ENCODE results near the gene PLAC8L1.
"Not testable (repeated sequence)": the region's sequence is repeated elsewhere in the genome, so short reads cannot be mapped to it uniquely, and the experiment has no call there.

PLAC8L1 gene

GRCh38 chr5:146105477-146105876 lies at the start of gene PLAC8L1:
TSS of gene PLAC8L1 (minus strand) at chr5:146105577. CDS start at chr5:146104311, 1,266 bp downstream.
- no peak for DNase-seq (ENCODE audit: low read depth, low spot score)

- no peak for DNase-seq (ENCODE audit: low read depth, low spot score)
Measured at GRCh38 chr5:146151970-146152369, 46.6 kb upstream of the PLAC8L1 start.

- DNase-seq (ENCODE audit: low read depth, low spot score), result peak; percentile 67
Measured at GRCh38 chr5:146137967-146138403, 32.6 kb upstream of the PLAC8L1 start.

GRCh38 chr5:146130440-146131045 lies 25.2 kb upstream of the PLAC8L1 start:
- peak; percentile 45 for DNase-seq (ENCODE audit: low read depth, low spot score)

GRCh38 chr5:146126068-146126467 lies 20.7 kb upstream of the PLAC8L1 start:
- DNase-seq (ENCODE audit: low read depth, low spot score), result no peak

GRCh38 chr5:146124580-146124979 lies 19.2 kb upstream of the PLAC8L1 start:
- no peak for DNase-seq (ENCODE audit: low read depth, low spot score)

GRCh38 chr5:146121451-146121850 lies 16.1 kb upstream of the PLAC8L1 start:
- not testable (repeated sequence) for DNase-seq (ENCODE audit: low read depth, low spot score)

GRCh38 chr5:146118322-146118721 lies 12.9 kb upstream of the PLAC8L1 start:
- DNase-seq (ENCODE audit: low read depth, low spot score), result no peak

- DNase-seq (ENCODE audit: low read depth, low spot score), result not testable (repeated sequence)
Measured at GRCh38 chr5:146117216-146117615, 11.8 kb upstream of the PLAC8L1 start.

- no peak for DNase-seq (ENCODE audit: low read depth, low spot score)
Measured at GRCh38 chr5:146116361-146116760, 11.0 kb upstream of the PLAC8L1 start.

GRCh38 chr5:146112476-146112875 lies 7.1 kb upstream of the PLAC8L1 start:
- DNase-seq (ENCODE audit: low read depth, low spot score), result no peak

GRCh38 chr5:146111409-146111808 lies 6.0 kb upstream of the PLAC8L1 start:
- DNase-seq (ENCODE audit: low read depth, low spot score), result no peak

- DNase-seq (ENCODE audit: low read depth, low spot score), result no peak
Measured at GRCh38 chr5:146109379-146109778, 4.0 kb upstream of the PLAC8L1 start.

- DNase-seq (ENCODE audit: low read depth, low spot score), result not testable (repeated sequence)
Measured at GRCh38 chr5:146108870-146109269, 3.5 kb upstream of the PLAC8L1 start.

- DNase-seq (ENCODE audit: low read depth, low spot score), result peak; percentile 13
Measured at GRCh38 chr5:146107901-146108300, 2.5 kb upstream of the PLAC8L1 start.

- DNase-seq (ENCODE audit: low read depth, low spot score), result no peak
Measured at GRCh38 chr5:146103594-146103993, 1.8 kb downstream of the PLAC8L1 start.

GRCh38 chr5:146101646-146102045 lies 3.7 kb downstream of the PLAC8L1 start:
- no peak for DNase-seq (ENCODE audit: low read depth, low spot score)

- no peak for DNase-seq (ENCODE audit: low read depth, low spot score)
Measured at GRCh38 chr5:146098047-146098446, 7.3 kb downstream of the PLAC8L1 start.

GRCh38 chr5:146091881-146092280 lies 13.5 kb downstream of the PLAC8L1 start:
- DNase-seq (ENCODE audit: low read depth, low spot score), result peak; percentile 27

GRCh38 chr5:146089287-146089686 lies 16.1 kb downstream of the PLAC8L1 start:
- no peak for DNase-seq (ENCODE audit: low read depth, low spot score)

- DNase-seq (ENCODE audit: low read depth, low spot score), result no peak
Measured at GRCh38 chr5:146088098-146088497, 17.3 kb downstream of the PLAC8L1 start.

GRCh38 chr5:146084376-146084775 lies 21.0 kb downstream of the PLAC8L1 start:
- no peak for DNase-seq (ENCODE audit: low read depth, low spot score)

- DNase-seq (ENCODE audit: low read depth, low spot score), result no peak
Measured at GRCh38 chr5:146082798-146083197, 22.6 kb downstream of the PLAC8L1 start.

GRCh38 chr5:146081556-146081955 lies 23.8 kb downstream of the PLAC8L1 start:
- DNase-seq (ENCODE audit: low read depth, low spot score), result no peak
